SH-SY5Y (cell line): ENCODE measurements around the gene SLC22A13.

Source experiments
- GATA2 ChIP-seq: IDR thresholded peaks from 2 replicates; pipeline ENCODE4 v1.6.1; 2011; ENCODE audit warnings: mild to moderate bottlenecking, low read depth, low read length
- GATA3 ChIP-seq: IDR thresholded peaks from 2 replicates; pipeline ENCODE4 v1.6.1; 2011; ENCODE audit warnings: low read depth, mild to moderate bottlenecking, low read length, moderate library complexity

Gene SLC22A13, protein sequence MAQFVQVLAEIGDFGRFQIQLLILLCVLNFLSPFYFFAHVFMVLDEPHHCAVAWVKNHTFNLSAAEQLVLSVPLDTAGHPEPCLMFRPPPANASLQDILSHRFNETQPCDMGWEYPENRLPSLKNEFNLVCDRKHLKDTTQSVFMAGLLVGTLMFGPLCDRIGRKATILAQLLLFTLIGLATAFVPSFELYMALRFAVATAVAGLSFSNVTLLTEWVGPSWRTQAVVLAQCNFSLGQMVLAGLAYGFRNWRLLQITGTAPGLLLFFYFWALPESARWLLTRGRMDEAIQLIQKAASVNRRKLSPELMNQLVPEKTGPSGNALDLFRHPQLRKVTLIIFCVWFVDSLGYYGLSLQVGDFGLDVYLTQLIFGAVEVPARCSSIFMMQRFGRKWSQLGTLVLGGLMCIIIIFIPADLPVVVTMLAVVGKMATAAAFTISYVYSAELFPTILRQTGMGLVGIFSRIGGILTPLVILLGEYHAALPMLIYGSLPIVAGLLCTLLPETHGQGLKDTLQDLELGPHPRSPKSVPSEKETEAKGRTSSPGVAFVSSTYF

GRCh38 chr3:38265604-38266307 lies at the start of gene SLC22A13:
Gene SLC22A13 (plus strand): TSS chr3:38265812. CDS start chr3:38265861, 49 bp downstream.
- TF ChIP-seq GATA3, result no peak
- TF ChIP-seq GATA2, result no peak

- TF ChIP-seq GATA3, result no peak
- no peak for TF ChIP-seq GATA2
These were observed 45.9 kb upstream of the SLC22A13 start for GRCh38 chr3:38219609-38220197.

- TF ChIP-seq GATA2, result no peak
- no peak for TF ChIP-seq GATA3
These were observed 44.6 kb upstream of the SLC22A13 start for GRCh38 chr3:38221005-38221404.

GRCh38 chr3:38222032-38222634 lies 43.5 kb upstream of the SLC22A13 start:
- TF ChIP-seq GATA3 (no peak), GATA2 (no peak)

GRCh38 chr3:38224357-38224756 lies 41.3 kb upstream of the SLC22A13 start:
- TF ChIP-seq GATA3 (no peak), GATA2 (no peak)

GRCh38 chr3:38226273-38226672 lies 39.3 kb upstream of the SLC22A13 start:
- TF ChIP-seq GATA3 (no peak), GATA2 (no peak)

GRCh38 chr3:38227989-38228388 lies 37.6 kb upstream of the SLC22A13 start:
- TF ChIP-seq GATA3 (no peak), GATA2 (no peak)

- TF ChIP-seq GATA2 (no peak), GATA3 (no peak)
These were observed 36.6 kb upstream of the SLC22A13 start for GRCh38 chr3:38229036-38229435.

DNA sequence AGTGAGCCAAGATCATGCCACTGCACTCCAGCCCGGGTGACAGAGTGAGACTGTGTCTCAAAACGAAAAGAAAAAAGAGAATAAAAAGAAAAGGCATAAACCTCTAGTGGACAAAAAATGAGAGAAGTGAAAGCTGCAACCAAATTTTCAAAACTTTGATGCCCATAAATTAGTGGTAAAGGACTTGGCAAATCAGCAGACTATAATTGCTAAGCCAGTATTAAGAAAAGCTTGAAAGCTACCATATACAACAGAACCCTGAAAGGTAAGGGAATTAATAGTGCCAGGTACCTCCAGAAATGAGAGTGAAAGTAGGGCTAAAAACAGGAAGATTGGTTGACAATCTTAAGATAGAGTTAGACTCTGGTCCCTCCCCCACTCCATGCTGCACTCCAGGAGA lies 32.9 kb upstream of the SLC22A13 start:
- no peak for TF ChIP-seq GATA2
- TF ChIP-seq GATA3, result no peak

GRCh38 chr3:38235466-38235865 lies 30.1 kb upstream of the SLC22A13 start:
- no peak for TF ChIP-seq GATA2

DNA sequence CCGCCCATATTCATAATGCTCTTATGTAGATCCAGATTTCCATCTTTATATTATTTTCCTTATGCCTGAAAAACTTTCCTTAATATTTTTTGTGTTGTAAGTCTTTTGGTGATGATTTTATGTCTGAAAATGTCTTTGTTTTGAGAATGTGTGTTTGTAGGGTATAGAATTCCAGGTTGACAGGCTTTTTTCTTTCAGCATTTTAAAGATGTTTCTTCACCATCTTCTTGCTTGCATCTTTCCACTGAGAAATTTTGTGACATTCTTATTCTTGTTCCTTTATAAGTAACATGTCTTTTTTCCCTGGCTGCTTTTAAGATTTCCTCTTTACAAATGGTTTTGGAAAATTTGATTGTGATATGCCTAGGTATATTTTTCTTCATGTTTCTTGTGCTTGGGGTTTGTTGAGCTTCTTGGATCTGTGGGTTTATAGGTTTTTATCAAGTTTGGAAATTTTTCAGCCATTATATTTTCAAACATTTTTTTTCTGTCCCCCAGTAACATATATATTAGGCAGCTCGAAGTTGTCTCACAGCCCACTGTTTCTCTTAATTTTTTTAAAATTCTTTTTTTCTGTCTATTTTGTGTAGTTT lies 27.1 kb upstream of the SLC22A13 start:
- TF ChIP-seq GATA2 (no peak), GATA3 (no peak)

DNA sequence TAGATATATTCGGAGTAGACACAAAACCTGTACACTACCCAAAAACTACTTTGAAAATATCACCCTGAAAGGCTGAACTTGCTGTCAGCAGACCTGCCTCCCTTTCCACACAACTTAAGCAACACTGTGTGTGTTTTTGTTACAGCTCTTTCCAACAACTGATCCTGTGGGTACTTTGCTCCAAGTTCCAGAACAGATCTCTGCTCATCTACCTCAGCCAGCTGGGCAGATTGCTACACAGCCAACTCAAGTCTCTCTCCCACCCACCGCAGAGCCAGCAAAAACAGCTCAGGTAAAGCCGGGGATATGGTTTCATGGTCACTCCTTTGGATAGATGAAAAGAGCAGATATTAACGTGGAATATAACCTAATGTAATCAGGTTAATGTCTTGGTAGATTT lies 19.7 kb upstream of the SLC22A13 start:
- no peak for TF ChIP-seq GATA2
- TF ChIP-seq GATA3, result no peak

DNA sequence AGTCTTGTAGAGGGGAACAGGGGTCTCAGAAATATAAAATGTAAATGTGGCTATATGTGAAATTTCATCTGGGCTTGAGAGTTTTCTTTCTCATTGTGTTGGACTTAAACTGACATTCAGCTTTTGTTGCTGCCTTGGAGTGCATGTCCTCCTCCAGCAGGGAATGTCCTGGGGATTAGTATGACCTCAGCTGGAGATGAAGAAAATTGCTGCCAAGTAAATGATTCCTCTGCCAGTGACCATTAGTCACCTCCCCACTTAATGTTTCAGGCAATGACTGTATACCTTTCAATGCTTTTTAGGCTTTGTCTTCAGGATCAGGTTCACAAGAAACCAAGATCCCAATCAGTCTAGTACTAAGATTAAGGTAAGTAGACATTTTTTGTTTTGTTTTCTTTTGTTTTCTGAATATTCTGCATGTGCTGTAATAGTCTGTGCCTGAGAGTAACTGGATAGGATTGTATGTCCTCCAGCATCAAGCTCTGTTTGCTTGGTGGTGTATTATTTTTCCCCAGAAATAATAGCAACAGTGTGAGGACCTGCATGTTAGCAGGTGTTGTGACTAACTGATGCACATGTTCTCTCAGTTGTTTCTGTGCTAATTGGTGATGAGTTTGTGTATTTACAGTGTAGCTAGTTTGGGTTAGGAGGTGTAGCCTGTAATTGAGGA lies 18.1 kb upstream of the SLC22A13 start:
- TF ChIP-seq GATA3 (no peak), GATA2 (no peak)

DNA sequence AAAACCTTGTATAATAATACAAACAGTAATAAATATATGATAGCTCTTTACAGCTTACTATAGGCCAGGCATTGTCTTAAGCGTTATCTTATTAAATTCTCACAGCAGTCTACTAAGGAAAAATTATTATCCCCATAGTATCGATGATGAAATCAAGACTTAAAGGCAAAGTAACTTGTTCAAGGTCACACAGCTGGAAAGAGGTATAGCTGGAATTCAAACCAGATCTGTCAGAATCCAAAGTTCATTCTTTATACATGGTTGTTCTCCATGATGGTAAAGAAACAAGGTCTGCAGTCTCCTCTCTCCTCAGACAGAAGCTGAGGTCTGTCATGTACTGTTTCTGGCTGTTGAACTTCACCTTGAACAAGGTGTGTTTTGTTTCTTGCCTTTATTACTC lies 15.4 kb upstream of the SLC22A13 start:
- TF ChIP-seq GATA3, result no peak

DNA sequence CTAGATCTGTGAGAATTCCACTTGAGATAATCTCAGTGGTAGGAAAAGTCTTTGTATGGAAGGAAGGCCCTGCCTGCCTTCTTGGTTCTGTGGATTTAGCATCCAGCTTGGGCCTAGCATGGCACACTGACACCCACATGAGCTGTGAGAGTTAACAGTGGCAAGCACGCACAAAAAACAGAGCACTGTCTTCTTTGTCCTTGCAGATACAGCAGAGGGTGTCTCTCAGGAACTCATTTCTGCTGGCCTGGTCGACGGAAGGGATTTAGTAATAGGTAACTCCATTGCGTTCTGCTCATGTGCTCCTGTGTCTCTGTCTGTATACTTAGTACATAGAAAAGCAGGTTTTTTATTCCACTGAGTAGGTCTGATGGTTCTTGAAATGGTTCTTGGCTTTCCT lies 14.4 kb upstream of the SLC22A13 start:
- TF ChIP-seq GATA3 (no peak), GATA2 (no peak)
